CD4-positive, alpha-beta T cell (primary cell): ENCODE measurements around the gene ZBTB22. TPM values are rescaled to one million over a fixed set of nuclear protein-coding genes. Genes with fewer than 3 reads are reported as not detected.
"Not testable (repeated sequence)": the region's sequence is repeated elsewhere in the genome, so short reads cannot be mapped to it uniquely, and the experiment has no call there.

Experiments
- ATAC-seq: fragments of 200-7000 bp; cut with Tn5 transposase; one replicate; pipeline ENCODE4 v1.10.0; 2022; ENCODE audit warnings: mild to moderate bottlenecking; ENCODE audit not compliant: poor library complexity
- CTCF ChIA-PET: fragments of 350-600 bp; sonication (Branson Sonifier 250); formaldehyde crosslinking; loops from one replicate; lab custom pipeline; 2021; ENCODE audit warnings: antibody characterized with exemption, inconsistent platforms; lab: Charles Lee
- POLR2A ChIA-PET: fragments of 350-600 bp; sonication (Branson Sonifier 250); formaldehyde crosslinking; loops from one replicate; lab custom pipeline; 2021; ENCODE audit warnings: antibody characterized with exemption, inconsistent platforms; lab: Charles Lee
- DNase-seq, 14 experiments: peaks; one replicate each; pipeline ENCODE4 v3.0.0-alpha.2; 2013 to 2020; ENCODE audit warnings: mixed read lengths in 2 of 14
- H3K27ac ChIP-seq, 2 donors: one replicate each; pipeline versions ENCODE4 v1.5.1 to v1.7.0; 2013; ENCODE audit warnings: low read length in 2 of 2, low read depth in 1 of 2, mild to moderate bottlenecking in 1 of 2
- H3K27me3 ChIP-seq, 2 experiments: 1 replicate in 1 of 2; 2 replicates in 1 of 2; pipeline versions ENCODE4 v1.6.1 to v1.7.0; 2013; ENCODE audit warnings: low read length in 2 of 2, control low read depth in 1 of 2, mild to moderate bottlenecking in 1 of 2, moderate library complexity in 1 of 2; ENCODE audit not compliant: insufficient read depth in 2 of 2, control insufficient read depth in 1 of 2
- H3K36me3 ChIP-seq: one replicate; pipeline ENCODE4 v1.6.1; 2013; ENCODE audit warnings: low read length, control low read depth; ENCODE audit not compliant: insufficient read depth
- H3K4me1 ChIP-seq: one replicate; pipeline ENCODE4 v1.6.1; 2013; ENCODE audit warnings: low read length, control low read depth; ENCODE audit not compliant: insufficient read depth
- H3K4me3 ChIP-seq: one replicate; pipeline ENCODE4 v1.5.1; 2013; ENCODE audit warnings: mild to moderate bottlenecking, low read length, moderate library complexity
- H3K9me3 ChIP-seq, 2 experiments: 1 replicate in 1 of 2; 2 replicates in 1 of 2; pipeline versions ENCODE4 v1.6.1 to v1.7.0; 2013; ENCODE audit warnings: low read length in 2 of 2, mild to moderate bottlenecking in 2 of 2, control low read depth in 1 of 2, moderate library complexity in 1 of 2; ENCODE audit not compliant: control insufficient read depth in 1 of 2, insufficient read depth in 1 of 2
- H3K27ac Mint-ChIP-seq: one replicate; pipeline ENCODE4 v1.8.0; 2020; ENCODE audit warnings: mixed read lengths
- H3K27me3 Mint-ChIP-seq: one replicate; pipeline ENCODE4 v1.8.0; 2021; ENCODE audit warnings: mixed read lengths
- H3K36me3 Mint-ChIP-seq: one replicate; pipeline ENCODE4 v1.8.0; 2021; ENCODE audit warnings: low read depth, mixed read lengths
- H3K4me1 Mint-ChIP-seq: one replicate; pipeline ENCODE4 v1.8.0; 2021; ENCODE audit warnings: low read depth, mixed read lengths
- H3K4me3 Mint-ChIP-seq: one replicate; pipeline ENCODE4 v1.8.0; 2020; ENCODE audit warnings: mild to moderate bottlenecking, mixed read lengths
- H3K9me3 Mint-ChIP-seq: one replicate; pipeline ENCODE4 v1.8.0; 2020; ENCODE audit warnings: mixed read lengths
- CTCF ChIP-seq: fragments of 200-600 bp; IDR thresholded peaks from one replicate; pipeline ENCODE4 v1.8.0; 2022; ENCODE audit warnings: antibody characterized with exemption, mild to moderate bottlenecking
- intact Hi-C, 2 experiments: fragments of 100-400 bp; cut with DNase I in 1 of 2; cut with micrococcal nuclease in 1 of 2; formaldehyde crosslinking; loops; one replicate each; pipeline versions ENCODE4 v1.15.1 to v1.9.0; 2023 to 2025; cut with DNase I, micrococcal nuclease
- total RNA-seq, 174 experiments: library from RNA in 2 of 174; stranded (reverse) in 2 of 174; gene quantifications; one replicate each; pipeline ENCODE4 v1.2.3 and lab custom pipeline; 2021 to 2026

The ZBTB22 gene
- total RNA-seq, 2 experiments from 2014 or later: 11.6 to 13.6 TPM

- ChIA-PET CTCF (interaction anchor here (0.9 to 2.8 kb wide), 9 partner anchors 13 to 178 kb away, joined by 3 to 22 read pairs (median 6); partner anchors contain the start of genes CUTA, PFDN6, RGL2 and WDR46), POLR2A (interaction anchor here (0.9 to 4.4 kb wide), 18 partner anchors 8 to 1148 kb away, joined by 3 to 76 read pairs (median 6); partner anchors contain the start of genes CUTA, ITPR3, PFDN6 and PSMB9)
- DNase-seq (no peak), ATAC-seq (no peak)
- Mint-ChIP-seq H3K27me3 (no peaks in the 10 kb centered on the region), H3K36me3 (peaks cover 87% of the 10 kb centered on the region), H3K27ac (peak overlapping the region; percentile 97), H3K9me3 (no peaks in the 10 kb centered on the region), H3K4me1 (peaks cover 72% of the 10 kb centered on the region), H3K4me3 (peak overlapping the region; percentile 83)
- no peak for TF ChIP-seq CTCF
- H3K9me3 ChIP-seq: no peaks in the 10 kb centered on the region
- H3K36me3 ChIP-seq: peaks cover 72% of the 10 kb centered on the region
- H3K4me3 ChIP-seq: peak overlapping the region; percentile 96
- intact Hi-C loops: loop anchor here (2.0 to 10.0 kb wide), 5 partner anchors 22 to 508 kb away; partner anchors contain the start of genes LEMD2 (in 1 of the 2), RGL2 (in 1 of the 2) and TAPBP (in 1 of the 2)
- peaks cover 84% of the 10 kb centered on the region for H3K4me1 ChIP-seq
- no peaks in the 10 kb centered on the region for H3K27me3 ChIP-seq
- peak overlapping the region; percentile 82 to 90 for H3K27ac ChIP-seq
Measured at GRCh38 chr6:33276581-33276863, 41.0 kb downstream of the ZBTB22 start.

GRCh38 chr6:33275795-33276580, 41.6 kb downstream of the ZBTB22 start:
- H3K27ac Mint-ChIP-seq: peak overlapping the region; percentile 97
- H3K4me3 Mint-ChIP-seq: peak overlapping the region; percentile 83
- ATAC-seq, H3K9me3 Mint-ChIP-seq, H3K27me3 ChIP-seq, H3K9me3 ChIP-seq, H3K27me3 Mint-ChIP-seq: not testable (repeated sequence)
- intact Hi-C loops: loop anchor here (2.0 to 10.0 kb wide), 5 partner anchors 23 to 509 kb away; partner anchors contain the start of genes LEMD2 (in 1 of the 2), RGL2 (in 1 of the 2) and TAPBP (in 1 of the 2)
- H3K4me1 Mint-ChIP-seq: peaks cover 77% of the 10 kb centered on the region
- Histone ChIP-seq H3K4me1 (peaks cover 88% of the 10 kb centered on the region), H3K4me3 (peak overlapping the region; percentile 96), H3K27ac (peak overlapping the region; percentile 82 to 90), H3K36me3 (peaks cover 69% of the 10 kb centered on the region)
- H3K36me3 Mint-ChIP-seq: peaks cover 90% of the 10 kb centered on the region
- CTCF ChIA-PET: interaction anchor here (1.9 to 2.8 kb wide), 4 partner anchors 13 to 69 kb away, joined by 6 to 22 read pairs (median 15); partner anchors contain the start of genes PFDN6, RGL2 and WDR46
- peak in 1 of 14 experiments; percentile 29 for DNase-seq
- POLR2A ChIA-PET: interaction anchor here (0.6 to 4.4 kb wide), 15 partner anchors 12 to 1635 kb away, joined by 3 to 76 read pairs (median 6); partner anchors contain the start of genes CUTA, PFDN6, PSMB9 and RGL2

- CTCF ChIA-PET: interaction anchor here (0.9 kb wide), 1 partner anchor 25 kb away, joined by 3 read pairs; no protein-coding TSS in a partner anchor
- peak in 1 of 14 experiments; percentile 11 for DNase-seq
Measured at GRCh38 chr6:33273924-33274902, 43.3 kb downstream of the ZBTB22 start.

More at GRCh38 chr6:33273924-33274902, 43.3 kb downstream of the ZBTB22 start:
- Histone ChIP-seq H3K27me3 (no peaks in the 10 kb centered on the region), H3K9me3 (no peaks in the 10 kb centered on the region), H3K4me3 (no peak overlapping the region), H3K27ac (peak overlapping the region; percentile 5 to 44), H3K4me1 (peaks cover 84% of the 10 kb centered on the region), H3K36me3 (peaks cover 58% of the 10 kb centered on the region)
- intact Hi-C loops: loop anchor here (2.0 to 10.0 kb wide), 6 partner anchors 38 to 1372 kb away; partner anchors contain the start of genes LEMD2 (in 1 of the 2), RXRB (in 1 of the 2), SLC39A7 (in 1 of the 2) and TAPBP (in 1 of the 2)
- H3K27me3 Mint-ChIP-seq: no peaks in the 10 kb centered on the region
- H3K4me3 Mint-ChIP-seq: peak overlapping the region; percentile 96
- peaks cover 87% of the 10 kb centered on the region for H3K36me3 Mint-ChIP-seq
- peaks cover 87% of the 10 kb centered on the region for H3K4me1 Mint-ChIP-seq
- ATAC-seq: no peak
- POLR2A ChIA-PET: interaction anchor here (0.6 to 1.4 kb wide), 2 partner anchors 24 to 70 kb away, joined by 3 read pairs; no protein-coding TSS in a partner anchor
- H3K9me3 Mint-ChIP-seq: no peaks in the 10 kb centered on the region
- TF ChIP-seq CTCF: no peak
- peak overlapping the region; percentile 97 for H3K27ac Mint-ChIP-seq
